ENCODE data around the gene HEMGN. TPM values are rescaled to one million over a fixed set of nuclear protein-coding genes. Genes with fewer than 3 reads are reported as not detected.
"Not testable (repeated sequence)": the region's sequence is repeated elsewhere in the genome, so short reads cannot be mapped to it uniquely, and the experiment has no call there.

The HEMGN gene
- total RNA-seq, 1 donor from 2014 or later, result not detected

DNA sequence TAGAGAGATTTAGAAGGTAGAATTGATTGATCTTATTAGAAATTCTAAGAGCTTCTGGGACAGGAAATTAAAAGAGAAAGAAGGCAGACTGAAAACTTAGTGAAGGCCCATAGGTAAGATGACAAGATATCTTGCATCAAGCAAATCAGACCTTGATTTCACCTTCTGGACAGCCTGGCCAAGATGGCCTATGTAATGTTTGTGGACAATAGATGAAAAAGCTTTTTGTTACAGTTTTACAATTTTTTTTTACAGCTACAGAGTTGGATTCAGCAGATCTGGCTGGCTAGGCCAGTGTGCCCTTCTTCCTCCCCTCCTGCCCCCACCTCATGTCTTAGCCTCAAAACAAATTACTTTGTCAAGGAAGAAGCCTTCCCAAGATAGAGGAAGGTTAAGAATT, 21.6 kb upstream of the HEMGN start:
- no peak for DNase-seq (ENCODE audit: extremely low spot score in 2 of 2)
- Histone ChIP-seq H3K36me3 (no peaks in the 10 kb centered on the region), H3K27ac (no peak overlapping the region), H3K4me3 (no peak overlapping the region), H3K4me1 (no peaks in the 10 kb centered on the region), H3K9me3 (no peaks in the 10 kb centered on the region), H3K27me3 (no peaks in the 10 kb centered on the region)
- intact Hi-C loops (cut with DNase I), result no loop called here
- TF ChIP-seq POLR2AphosphoS5 (IDR thresholded peaks at IDR 0.05; ENCODE audit: insufficient read depth in 1 of 2, low read depth in 1 of 2) (no peak), POLR2A (IDR thresholded peaks at IDR 0.05) (no peak), CTCF (IDR thresholded peaks at IDR 0.05) (no peak)

DNA sequence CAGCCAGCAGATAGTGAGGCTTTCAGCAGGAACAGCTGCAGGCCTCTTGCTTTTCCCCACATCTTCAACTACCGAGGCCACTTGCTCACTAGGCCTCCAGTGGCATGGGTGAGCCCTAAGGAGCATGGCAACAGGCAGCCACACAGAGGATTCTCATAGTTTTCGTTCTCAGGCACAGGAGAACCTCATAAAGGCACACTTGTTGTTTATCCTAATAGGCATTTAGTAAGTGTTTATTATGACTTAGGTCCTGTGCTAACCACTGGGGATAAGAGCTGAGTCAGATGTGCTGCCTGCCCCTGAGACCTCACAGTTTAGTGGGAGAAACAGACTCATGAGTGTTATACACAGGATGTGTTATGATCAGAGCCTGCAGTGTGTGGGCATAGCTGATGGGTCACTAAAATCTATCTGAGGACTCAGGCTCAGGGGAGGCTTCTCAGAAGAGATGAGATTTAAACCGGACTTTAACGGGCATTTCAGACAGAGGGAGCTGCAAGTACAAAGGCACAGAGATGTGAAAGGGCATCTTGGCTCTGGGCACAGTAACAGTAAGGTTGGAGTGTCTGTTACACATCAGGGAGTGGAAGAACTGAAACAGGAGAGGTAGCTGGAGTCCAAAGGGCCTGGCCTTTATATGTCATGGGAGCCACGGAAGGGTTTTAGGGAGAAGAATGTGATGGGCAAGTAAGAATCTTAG, 21.0 kb upstream of the HEMGN start:
- TF ChIP-seq POLR2AphosphoS5 (IDR thresholded peaks at IDR 0.05; ENCODE audit: insufficient read depth in 1 of 2, low read depth in 1 of 2) (no peak), CTCF (IDR thresholded peaks at IDR 0.05) (no peak), POLR2A (IDR thresholded peaks at IDR 0.05) (no peak)
- Histone ChIP-seq H3K27ac (no peak overlapping the region), H3K27me3 (no peaks in the 10 kb centered on the region), H3K36me3 (no peaks in the 10 kb centered on the region), H3K4me3 (no peak overlapping the region), H3K9me3 (no peaks in the 10 kb centered on the region), H3K4me1 (no peaks in the 10 kb centered on the region)
- intact Hi-C loops (cut with DNase I), result no loop called here
- no peak for DNase-seq (ENCODE audit: extremely low spot score in 2 of 2)

DNA sequence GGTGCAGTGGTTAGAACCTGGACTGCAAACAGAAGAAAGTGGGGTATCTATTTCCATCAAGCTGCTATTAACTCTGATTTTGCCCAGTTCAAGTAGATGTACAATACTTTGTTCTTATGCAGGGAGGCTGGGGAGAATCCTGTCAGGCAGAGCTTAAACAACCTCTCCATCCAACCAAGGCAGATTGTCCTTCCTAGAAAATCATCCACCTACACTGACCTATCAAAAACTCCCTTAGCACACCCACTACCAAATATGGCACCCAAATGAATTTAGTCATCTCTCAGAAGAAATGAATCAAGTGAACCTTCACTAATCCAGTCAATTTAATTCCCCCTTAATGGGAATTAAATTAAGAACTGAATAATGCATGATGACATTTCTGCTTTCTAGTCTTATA, 18.4 kb upstream of the HEMGN start:
- Histone ChIP-seq H3K36me3 (no peaks in the 10 kb centered on the region), H3K27me3 (no peaks in the 10 kb centered on the region), H3K9me3 (no peaks in the 10 kb centered on the region), H3K4me3 (no peak overlapping the region), H3K27ac (no peak overlapping the region), H3K4me1 (no peaks in the 10 kb centered on the region)
- intact Hi-C loops (cut with DNase I), result no loop called here
- DNase-seq (ENCODE audit: extremely low spot score in 2 of 2), result no peak
- TF ChIP-seq POLR2AphosphoS5 (IDR thresholded peaks at IDR 0.05; ENCODE audit: insufficient read depth in 1 of 2, low read depth in 1 of 2) (no peak), CTCF (IDR thresholded peaks at IDR 0.05) (no peak), POLR2A (IDR thresholded peaks at IDR 0.05) (no peak)

GRCh38 chr9:97954550-97954989, 16.6 kb upstream of the HEMGN start:
- no peaks in the 10 kb centered on the region for H3K4me1 ChIP-seq
- intact Hi-C loops (cut with DNase I), result no loop called here
- peak in 1 of 3 experiments; percentile 25 for TF ChIP-seq CTCF (IDR thresholded peaks at IDR 0.05)
- no peak for TF ChIP-seq POLR2A (IDR thresholded peaks at IDR 0.05)
- TF ChIP-seq POLR2AphosphoS5 (IDR thresholded peaks at IDR 0.05; ENCODE audit: insufficient read depth in 1 of 2, low read depth in 1 of 2), result no peak
- H3K27me3 ChIP-seq, result no peaks in the 10 kb centered on the region
- H3K9me3 ChIP-seq, result no peaks in the 10 kb centered on the region
- DNase-seq (ENCODE audit: extremely low spot score in 2 of 2), result no peak
- H3K36me3 ChIP-seq, result no peaks in the 10 kb centered on the region
- H3K27ac ChIP-seq, result no peak overlapping the region
- H3K4me3 ChIP-seq, result no peak overlapping the region

DNA sequence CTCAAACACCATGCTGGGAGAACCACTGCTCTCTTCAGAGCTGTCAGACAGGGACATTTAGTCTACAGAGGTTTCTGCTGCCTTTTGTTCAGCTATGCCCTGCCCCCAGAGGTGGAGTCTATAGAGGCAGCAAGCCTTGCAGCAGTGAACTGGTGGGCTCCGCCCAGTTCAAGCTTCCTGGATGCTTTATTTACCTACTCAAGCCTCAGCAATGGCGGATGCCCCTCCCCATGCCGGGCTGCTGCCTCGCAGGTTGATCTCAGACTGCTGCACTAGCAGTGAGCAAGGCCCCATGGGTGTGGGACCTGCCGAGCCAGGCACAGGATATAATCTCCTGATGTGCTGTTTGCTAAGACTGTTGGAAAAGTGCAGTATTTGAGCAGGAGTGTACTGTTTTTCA, 12.9 kb upstream of the HEMGN start:
- H3K4me1 ChIP-seq; H3K9me3 ChIP-seq; H3K4me3 ChIP-seq; H3K27me3 ChIP-seq; intact Hi-C loops (cut with DNase I); H3K27ac ChIP-seq; H3K36me3 ChIP-seq; DNase-seq (ENCODE audit: extremely low spot score in 2 of 2): not testable (repeated sequence)

DNA sequence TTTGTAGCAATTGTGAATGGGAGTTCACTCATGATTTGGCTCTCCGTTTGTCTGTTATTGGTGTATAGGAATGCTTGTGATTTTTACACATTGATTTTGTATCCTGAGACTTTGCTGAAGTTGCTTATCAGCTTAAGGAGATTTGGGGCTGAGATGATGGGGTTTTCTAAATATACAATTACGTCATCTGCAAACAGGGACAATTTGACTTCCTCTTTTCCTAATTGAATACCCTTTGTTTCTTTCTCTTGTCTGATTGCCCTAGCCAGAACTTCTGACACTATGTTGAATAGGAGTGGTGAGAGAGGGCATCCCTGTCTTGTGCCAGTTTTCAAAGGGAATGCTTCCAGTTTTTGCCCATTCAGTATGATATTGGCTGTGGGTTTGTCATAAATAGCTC, 9.1 kb upstream of the HEMGN start:
- DNase-seq (ENCODE audit: extremely low spot score in 2 of 2); H3K4me1 ChIP-seq; H3K27ac ChIP-seq; intact Hi-C loops (cut with DNase I); H3K27me3 ChIP-seq; H3K9me3 ChIP-seq; H3K36me3 ChIP-seq; H3K4me3 ChIP-seq: not testable (repeated sequence)

DNA sequence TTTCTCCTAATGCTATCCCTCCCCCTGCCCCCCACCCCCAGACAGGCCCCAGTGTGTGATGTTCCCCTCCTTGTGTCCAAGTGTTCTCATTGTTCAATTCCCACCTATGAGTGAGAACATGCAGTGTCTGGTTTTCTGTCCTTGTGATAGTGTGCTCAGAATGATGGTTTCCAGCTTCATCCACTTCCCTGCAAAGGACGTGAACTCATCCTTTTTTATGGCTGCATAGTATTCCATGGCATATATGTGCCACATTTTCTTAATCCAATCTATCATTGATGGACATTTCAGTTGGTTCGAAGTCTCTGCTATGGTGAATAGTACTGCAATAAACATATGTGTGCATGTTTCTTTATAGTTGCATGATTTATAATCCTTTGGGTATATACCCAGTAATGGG, 7.5 kb upstream of the HEMGN start:
- H3K36me3 ChIP-seq; H3K9me3 ChIP-seq; H3K4me3 ChIP-seq; H3K27ac ChIP-seq; DNase-seq (ENCODE audit: extremely low spot score in 2 of 2); intact Hi-C loops (cut with DNase I); H3K27me3 ChIP-seq; H3K4me1 ChIP-seq: not testable (repeated sequence)
